HEK293 (cell line): Measurements from ENCODE around the gene BCAS3.

Experiments used
- CTCF ChIP-seq: fragments of 450-650 bp; formaldehyde crosslinking; IDR thresholded peaks from 2 replicates; pipeline ENCODE4 v1.5.1; 2016; ENCODE audit warnings: missing biosample characterization, missing genetic modification characterization
- KLF10 ChIP-seq: fragments of 450-650 bp; IDR thresholded peaks from 2 replicates; pipeline ENCODE4 v1.5.1; 2018; ENCODE audit warnings: missing biosample characterization, mild to moderate bottlenecking, missing genetic modification characterization
- KLF16 ChIP-seq: fragments of 450-650 bp; formaldehyde crosslinking; IDR thresholded peaks from 2 replicates; pipeline ENCODE4 v1.5.1; 2017; ENCODE audit warnings: missing biosample characterization, missing genetic modification characterization
- KLF9 ChIP-seq: fragments of 450-650 bp; formaldehyde crosslinking; IDR thresholded peaks from 2 replicates; pipeline ENCODE4 v1.5.1; 2016; ENCODE audit warnings: missing biosample characterization, missing genetic modification characterization, low read depth
- SALL2 ChIP-seq: fragments of 450-650 bp; formaldehyde crosslinking; IDR thresholded peaks from 2 replicates; pipeline ENCODE4 v1.5.0; 2017; ENCODE audit warnings: missing biosample characterization, mild to moderate bottlenecking, missing genetic modification characterization, borderline replicate concordance
- SCRT1 ChIP-seq: fragments of 450-650 bp; formaldehyde crosslinking; IDR thresholded peaks from 2 replicates; pipeline ENCODE4 v1.5.1; 2016; ENCODE audit warnings: missing biosample characterization, missing genetic modification characterization, borderline replicate concordance
- SETDB1 ChIP-seq: IDR thresholded peaks from one replicate; pipeline ENCODE4 v1.6.1; 2017; ENCODE audit warnings: mild to moderate bottlenecking, low read length, moderate library complexity, mixed read lengths; ENCODE audit not compliant: insufficient read length
- ZBTB17 ChIP-seq: fragments of 450-650 bp; formaldehyde crosslinking; IDR thresholded peaks from 2 replicates; pipeline ENCODE4 v1.5.1; 2016; ENCODE audit warnings: missing biosample characterization, missing genetic modification characterization
- ZFP69B ChIP-seq: fragments of 450-650 bp; formaldehyde crosslinking; IDR thresholded peaks from 2 replicates; pipeline ENCODE4 v1.5.1; 2016; ENCODE audit warnings: missing biosample characterization, missing genetic modification characterization
- ZNF157 ChIP-seq: fragments of 450-650 bp; formaldehyde crosslinking; IDR thresholded peaks from 2 replicates; pipeline ENCODE4 v1.5.1; 2016; ENCODE audit warnings: missing biosample characterization, missing genetic modification characterization
- ZNF174 ChIP-seq: fragments of 450-650 bp; formaldehyde crosslinking; IDR thresholded peaks from 2 replicates; pipeline ENCODE4 v1.5.0; 2017; ENCODE audit warnings: missing biosample characterization, mild to moderate bottlenecking, missing genetic modification characterization
- ZNF184 ChIP-seq: fragments of 450-650 bp; IDR thresholded peaks from 2 replicates; pipeline ENCODE4 v1.5.1; 2018; ENCODE audit warnings: missing biosample characterization, mild to moderate bottlenecking, missing genetic modification characterization
- ZNF202 ChIP-seq: fragments of 450-650 bp; formaldehyde crosslinking; IDR thresholded peaks from 2 replicates; pipeline ENCODE4 v1.5.1; 2016; ENCODE audit warnings: missing biosample characterization, missing genetic modification characterization, borderline replicate concordance
- ZNF747 ChIP-seq: fragments of 450-650 bp; formaldehyde crosslinking; IDR thresholded peaks from 2 replicates; pipeline ENCODE4 v1.5.1; 2016; ENCODE audit warnings: missing biosample characterization, missing genetic modification characterization

- no peak for TF ChIP-seq ZNF184
- no peak for TF ChIP-seq CTCF (tag by site-specific recombination)
- no peak for TF ChIP-seq SETDB1
- TF ChIP-seq SCRT1: no peak
- TF ChIP-seq ZNF202 (tag by site-specific recombination): no peak
- TF ChIP-seq ZNF747 (tag by site-specific recombination): no peak
- no peak for TF ChIP-seq KLF16 (tag by site-specific recombination)
- TF ChIP-seq KLF9 (tag by site-specific recombination): no peak
- no peak for TF ChIP-seq ZFP69B (tag by site-specific recombination)
- TF ChIP-seq ZBTB17 (tag by site-specific recombination): no peak
- TF ChIP-seq KLF10: no peak
- no peak for TF ChIP-seq SALL2
- no peak for TF ChIP-seq ZNF157 (tag by site-specific recombination)
- TF ChIP-seq ZNF174 (tag by site-specific recombination): no peak
Measured at GRCh38 chr17:60695960-60696359, 18.3 kb downstream of the BCAS3 start.
